Endothelial cell of umbilical vein (primary cell): ENCODE data around the gene MPC2. TPM values are rescaled to one million over a fixed set of nuclear protein-coding genes. Genes with fewer than 3 reads are reported as not detected.

Experiments used
- BruUV-seq: library from RNA; stranded (reverse); fragments of 400-500 nt; replicated peaks from 2 replicates; lab custom pipeline; 2021; lab: Mats Ljungman, UMichigan
- CTCF ChIA-PET: fragments of 300-600, 350-600 bp; sonication (Branson Sonifier 250); formaldehyde crosslinking; loops from one replicate; lab custom pipeline; 2021; ENCODE audit warnings: antibody characterized with exemption, inconsistent platforms; lab: Charles Lee
- POLR2A ChIA-PET: fragments of 300-600, 350-600 bp; sonication (Branson Sonifier 250); formaldehyde crosslinking; loops from one replicate; lab custom pipeline; 2021; ENCODE audit warnings: antibody characterized with exemption, inconsistent platforms; lab: Charles Lee
- DNase-seq: peaks from one replicate; pipeline ENCODE4 v3.0.0-alpha.2; 2011; ENCODE audit warnings: low read depth, low spot score
- FAIRE-seq: peaks from 2 replicates; lab custom pipeline; 2011; peaks lifted over from hg19 to GRCh38; lab: Jason Lieb, UNC
- H2AFZ ChIP-seq: 2 replicates; pipeline ENCODE4 v1.6.0; 2012; ENCODE audit warnings: low read depth, low read length, control low read depth, inconsistent platforms
- H3K27ac ChIP-seq: 2 replicates; pipeline ENCODE4 v1.5.1; 2011; ENCODE audit warnings: low read depth, mild to moderate bottlenecking, control low read depth, low read length, moderate library complexity; ENCODE audit not compliant: insufficient read depth
- H3K27me3 ChIP-seq, 2 experiments: 2 replicates each; pipeline versions ENCODE4 v1.6.0 to v1.6.1; 2011; ENCODE audit warnings: low read length in 2 of 2, mixed read lengths in 1 of 2; ENCODE audit not compliant: control insufficient read depth in 2 of 2, insufficient read depth in 2 of 2
- H3K36me3 ChIP-seq, 2 experiments: 2 replicates in 1 of 2; 3 replicates in 1 of 2; pipeline ENCODE4 v1.5.1; 2011; ENCODE audit warnings: low read length in 2 of 2, mild to moderate bottlenecking in 1 of 2, moderate library complexity in 1 of 2; ENCODE audit not compliant: control insufficient read depth in 2 of 2, insufficient read depth in 2 of 2; ENCODE audit errors: extremely low read depth in 1 of 2
- H3K4me1 ChIP-seq: 3 replicates; pipeline ENCODE4 v1.5.1; 2011; ENCODE audit warnings: mild to moderate bottlenecking, low read length; ENCODE audit not compliant: control insufficient read depth, insufficient read depth; ENCODE audit errors: extremely low read depth
- H3K4me2 ChIP-seq: 2 replicates; pipeline ENCODE4 v1.6.1; 2011; ENCODE audit warnings: low read length, control low read depth, mixed read lengths; ENCODE audit not compliant: insufficient read depth
- H3K4me3 ChIP-seq, 3 experiments: fragments of 200-600 bp in 1 of 3; sonication (generic), shearing (Covaris generic) in 1 of 3; replicated peaks in 1 of 3; 2 replicates each; pipeline ENCODE4 v1.5.1; 2011 to 2016; ENCODE audit warnings: control low read depth in 3 of 3, low read length in 3 of 3, mild to moderate bottlenecking in 2 of 3, inconsistent platforms in 1 of 3, low read depth in 1 of 3, moderate library complexity in 1 of 3; ENCODE audit not compliant: insufficient read depth in 1 of 3
- H3K79me2 ChIP-seq: 2 replicates; pipeline ENCODE4 v1.6.0; 2012; ENCODE audit warnings: low read length, inconsistent platforms; ENCODE audit not compliant: control insufficient read depth, insufficient read depth
- H3K9ac ChIP-seq: replicated peaks from 2 replicates; pipeline ENCODE3; 2011; ENCODE audit warnings: low read length, control low read depth; ENCODE audit not compliant: insufficient read depth; ENCODE audit errors: extremely low read depth
- H3K9me1 ChIP-seq: replicated peaks from 3 replicates; pipeline ENCODE4 v1.6.0; 2011; ENCODE audit warnings: mild to moderate bottlenecking, low read length; ENCODE audit not compliant: control insufficient read depth, insufficient read depth; ENCODE audit errors: extremely low read depth
- H3K9me3 ChIP-seq: replicated peaks from 2 replicates; pipeline ENCODE4 v1.5.1; 2012; ENCODE audit warnings: low read length, inconsistent platforms; ENCODE audit not compliant: control insufficient read depth, insufficient read depth
- H4K20me1 ChIP-seq: replicated peaks from 2 replicates; pipeline ENCODE3; 2011; ENCODE audit warnings: mild to moderate bottlenecking, low read length; ENCODE audit not compliant: control insufficient read depth, insufficient read depth; ENCODE audit errors: extremely low read depth
- CTCF ChIP-seq, 2 donors: IDR thresholded peaks; 1 replicate in 1 of 2; 2 replicates in 1 of 2; pipeline ENCODE4 v1.5.1; 2011; ENCODE audit warnings: low read length in 2 of 2, mild to moderate bottlenecking in 2 of 2, moderate library complexity in 2 of 2, control low read depth in 1 of 2, inconsistent platforms in 1 of 2, low read depth in 1 of 2; ENCODE audit not compliant: insufficient read depth in 1 of 2; ENCODE audit errors: extremely low read depth in 1 of 2
- EZH2 ChIP-seq: IDR thresholded peaks from 2 replicates; pipeline ENCODE4 v1.6.1; 2012; ENCODE audit warnings: borderline replicate concordance, low read depth, mild to moderate bottlenecking, moderate library complexity, low read length, inconsistent platforms; ENCODE audit not compliant: severe bottlenecking
- FOS ChIP-seq: IDR thresholded peaks from 2 replicates; pipeline ENCODE4 v1.6.1; 2011; ENCODE audit warnings: mild to moderate bottlenecking, low read length, moderate library complexity, borderline replicate concordance; ENCODE audit not compliant: insufficient read depth
- GATA2 ChIP-seq: IDR thresholded peaks from 2 replicates; pipeline ENCODE4 v1.7.0; 2011; ENCODE audit warnings: low read depth, mild to moderate bottlenecking, moderate library complexity, mixed read lengths, low read length; ENCODE audit not compliant: insufficient read length, insufficient read depth
- JUN ChIP-seq: IDR thresholded peaks from 2 replicates; pipeline ENCODE4 v1.6.1; 2011; ENCODE audit warnings: borderline replicate concordance, low read depth; ENCODE audit not compliant: insufficient read length, insufficient read depth
- MAX ChIP-seq: IDR thresholded peaks from 2 replicates; pipeline ENCODE4 v1.6.1; 2011; ENCODE audit not compliant: insufficient read depth, insufficient read length
- MYC ChIP-seq: IDR thresholded peaks from one replicate; pipeline ENCODE4 v1.6.1; 2011; ENCODE audit warnings: mild to moderate bottlenecking, low read depth, low read length
- POLR2A ChIP-seq: IDR thresholded peaks from 2 replicates; pipeline ENCODE4 v1.6.1; 2012; ENCODE audit warnings: low read depth, mild to moderate bottlenecking, control low read depth, low read length
- POLR2AphosphoS5 ChIP-seq: IDR thresholded peaks from 2 replicates; pipeline ENCODE4 v1.6.1; 2012; ENCODE audit warnings: low read depth, mild to moderate bottlenecking, control low read depth, low read length, moderate library complexity; ENCODE audit not compliant: insufficient read depth
- dilution Hi-C: fragments of 300-500 bp; cut with MboI; formaldehyde crosslinking; loops from one replicate; pipeline ENCODE4 v1.15.0; 2019; ENCODE audit warnings: low sequenced_read_pairs; ENCODE audit not compliant: extremely low pct_ligation_motif_present
- intact Hi-C: fragments of 100-400 bp; cut with micrococcal nuclease; formaldehyde crosslinking; loops from one replicate; pipeline ENCODE4 v1.10.0; 2022
- polyA plus RNA-seq, 4 experiments: library from polyadenylated mRNA; depleted of rRNA in 3 of 4; stranded (reverse) in 3 of 4; unstranded in 1 of 4; fragments of >200 nt; gene quantifications; 2 replicates each; pipeline versions ENCODE4 v1.2.1 to v1.2.3, GENCODE V29; 2011 to 2012; ENCODE audit warnings: missing spikeins in 1 of 4
- total RNA-seq: library from RNA; stranded (reverse); gene quantifications from 2 replicates; pipeline ENCODE4 v1.2.3, GENCODE V29; 2021

The MPC2 gene
- total and polyA plus RNA-seq, 2 donors (not counting 3 experiments of a cell fraction or from before 2014, with no cell fraction given) = 14.9 to 35.8 TPM

GRCh38 chr1:167955915-167956314 is 19.0 kb upstream of the MPC2 start:
- Histone ChIP-seq H3K9me3 (no peaks in the 10 kb centered on the region), H3K4me1 (peaks cover 2% of the 10 kb centered on the region), H3K79me2 (peaks cover 17% of the 10 kb centered on the region), H3K4me3 (no peak overlapping the region), H3K27ac (no peak overlapping the region), H3K9me1 (peaks cover 4% of the 10 kb centered on the region), H2AFZ (no peak overlapping the region), H4K20me1 (peaks cover 3% of the 10 kb centered on the region), H3K36me3 (peaks cover 0 to 3% of the 10 kb centered on the region in 2 experiments), H3K9ac (no peak overlapping the region), H3K4me2 (no peak overlapping the region), H3K27me3 (no peaks in the 10 kb centered on the region)
- intact Hi-C loops (no loop called here), dilution Hi-C loops (no loop called here)
- FAIRE-seq (no peak), DNase-seq (no peak)
- no TSS peak for BruUV-seq
- CTCF ChIA-PET = interaction anchor here (0.7 kb wide), 1 partner anchor 62 kb away, joined by 3 read pairs; no protein-coding TSS in a partner anchor
- POLR2A ChIA-PET = no interaction called here
- TF ChIP-seq EZH2 (no peak), MYC (no peak), MAX (no peak)

- H3K9me1 ChIP-seq = no peaks in the 10 kb centered on the region
- TF ChIP-seq CTCF (IDR thresholded peaks at IDR 0.05; ENCODE audit: extremely low read depth in 1 of 2, insufficient read depth in 1 of 2, low read depth in 1 of 2, low read length in 2 of 2) (no peak), POLR2A (no peak), JUN (no peak), FOS (no peak), MYC (no peak), MAX (no peak), EZH2 (no peak), POLR2AphosphoS5 (no peak), GATA2 (no peak)
- peaks cover 0 to 3% of the 10 kb centered on the region in 2 experiments for H3K36me3 ChIP-seq
- FAIRE-seq (no peak), DNase-seq (no peak)
- no peaks in the 10 kb centered on the region for H3K9me3 ChIP-seq
- H3K79me2 ChIP-seq = peaks cover 35% of the 10 kb centered on the region
- no peaks in the 10 kb centered on the region for H3K27me3 ChIP-seq
- intact Hi-C loops (no loop called here), dilution Hi-C loops (no loop called here)
- ChIA-PET POLR2A (no interaction called here), CTCF (no interaction called here)
- H3K4me3 ChIP-seq = no peak overlapping the region
- H4K20me1 ChIP-seq = peaks cover 3% of the 10 kb centered on the region
- H3K4me2 ChIP-seq = no peak overlapping the region
- no peak overlapping the region for H2AFZ ChIP-seq
- no peak overlapping the region for H3K9ac ChIP-seq
- H3K27ac ChIP-seq = no peak overlapping the region
- BruUV-seq = no TSS peak
- no peaks in the 10 kb centered on the region for H3K4me1 ChIP-seq
These were observed 13.7 kb upstream of the MPC2 start for GRCh38 chr1:167950569-167950968.
